OCI-LY7 (cell line): ENCODE data around the gene ZNF214. TPM values are rescaled to one million over a fixed set of nuclear protein-coding genes. Genes with fewer than 3 reads are reported as not detected.
"Not testable (repeated sequence)": the region's sequence is repeated elsewhere in the genome, so short reads cannot be mapped to it uniquely, and the experiment has no call there.

Experiments used
- BruUV-seq: library from RNA; stranded (reverse); fragments of 400-500 nt; replicated peaks from 2 replicates; lab custom pipeline; 2021; lab: Mats Ljungman, UMichigan
- CTCF ChIA-PET: fragments of 300-600 bp; sonication (Branson Sonifier 250); formaldehyde crosslinking; loops from one replicate; lab custom pipeline; 2022; ENCODE audit warnings: antibody characterized with exemption; ENCODE audit not compliant: unreplicated experiment; lab: Charles Lee
- POLR2A ChIA-PET: fragments of 300-600 bp; sonication (Branson Sonifier 250); formaldehyde crosslinking; loops from one replicate; lab custom pipeline; 2022; ENCODE audit warnings: antibody characterized with exemption; lab: Charles Lee
- DNase-seq: peaks from one replicate; pipeline ENCODE4 v3.0.0-alpha.2; 2015; ENCODE audit warnings: low spot score
- H2AFZ ChIP-seq: fragments of 200-600 bp; sonication (generic), shearing (Covaris generic); 2 replicates; pipeline ENCODE4 v1.6.1; 2014; ENCODE audit warnings: mild to moderate bottlenecking, antibody characterized with exemption, low read length, moderate library complexity
- H3K27ac ChIP-seq: fragments of 200-600 bp; sonication (generic); 2 replicates; pipeline ENCODE4 v1.5.1; 2014; ENCODE audit warnings: mixed run types, low read depth, mild to moderate bottlenecking, moderate library complexity, low read length, inconsistent platforms; ENCODE audit not compliant: poor library complexity, severe bottlenecking
- H3K36me3 ChIP-seq: fragments of 200-600 bp; sonication (generic); 2 replicates; pipeline ENCODE4 v1.6.1; 2014; ENCODE audit warnings: mild to moderate bottlenecking, antibody characterized with exemption, low read length, moderate library complexity, mixed read lengths; ENCODE audit not compliant: insufficient read depth
- H3K4me1 ChIP-seq: fragments of 200-600 bp; sonication (generic); 2 replicates; pipeline ENCODE4 v1.5.1; 2014; ENCODE audit warnings: mild to moderate bottlenecking, low read length; ENCODE audit not compliant: insufficient read depth, poor library complexity, severe bottlenecking
- H3K4me2 ChIP-seq: fragments of 200-600 bp; sonication (generic); 2 replicates; pipeline ENCODE4 v1.6.1; 2014; ENCODE audit warnings: mild to moderate bottlenecking, low read length
- H3K4me3 ChIP-seq: fragments of 200-600 bp; sonication (generic); 2 replicates; pipeline ENCODE4 v1.5.1; 2014; ENCODE audit warnings: mild to moderate bottlenecking, low read depth, low read length; ENCODE audit not compliant: poor library complexity, severe bottlenecking
- H3K79me2 ChIP-seq: fragments of 200-600 bp; sonication (generic); 2 replicates; pipeline ENCODE4 v1.6.1; 2016; ENCODE audit warnings: low read depth, mild to moderate bottlenecking, low read length, moderate library complexity, mixed read lengths; ENCODE audit not compliant: insufficient read depth
- H3K9me2 ChIP-seq: fragments of 200-600 bp; sonication (generic); 2 replicates; pipeline ENCODE4 v1.6.1; 2016; ENCODE audit warnings: mild to moderate bottlenecking, low read length, mixed read lengths; ENCODE audit not compliant: insufficient read depth
- H3K9me3 ChIP-seq: fragments of 200-600 bp; sonication (generic); 2 replicates; pipeline ENCODE4 v1.6.1; 2014; ENCODE audit warnings: mild to moderate bottlenecking, mixed run types, low read length, mixed read lengths
- H4K20me1 ChIP-seq: fragments of 200-600 bp; sonication (generic); 2 replicates; pipeline ENCODE4 v1.6.1; 2014; ENCODE audit warnings: mild to moderate bottlenecking, antibody characterized with exemption, low read length, moderate library complexity, mixed read lengths; ENCODE audit not compliant: insufficient read depth
- CTCF ChIP-seq: fragments of 200-600 bp; sonication (generic); conservative IDR thresholded peaks from 2 replicates; pipeline ENCODE4 v1.5.1; 2014; ENCODE audit warnings: mild to moderate bottlenecking, antibody characterized with exemption, low read length, moderate library complexity, mixed read lengths
- EZH2phosphoT487 ChIP-seq: fragments of 200-600 bp; sonication (generic); IDR thresholded peaks from 2 replicates; pipeline ENCODE4 v1.6.1; 2018; ENCODE audit warnings: low read depth, borderline replicate concordance, mild to moderate bottlenecking, mixed run types, antibody characterized with exemption, low read length, moderate library complexity, mixed read lengths
- intact Hi-C: fragments of 100-400 bp; cut with micrococcal nuclease; formaldehyde crosslinking; loops from one replicate; pipeline ENCODE4 v1.10.0; 2022; ENCODE audit not compliant: unreplicated experiment
- total RNA-seq, 2 experiments: library from RNA; depleted of rRNA in 1 of 2; stranded (reverse); fragments of >200 nt in 1 of 2; shearing (Covaris generic) in 1 of 2; gene quantifications; 2 replicates each; pipeline ENCODE4 v1.2.3, GENCODE V29; 2014 to 2022

Gene ZNF214
- total RNA-seq, 2 experiments from 2014 or later = not detected

GRCh38 chr11:6988506-6988905 lies 31.6 kb downstream of the ZNF214 start:
- BruUV-seq = no TSS peak
- no peak for DNase-seq
- POLR2A ChIA-PET = interaction anchor here (1.1 kb wide), 1 partner anchor 9 kb away, joined by 6 read pairs; no protein-coding TSS in a partner anchor
- H3K4me2 ChIP-seq = no peak overlapping the region
- no peak overlapping the region for H3K4me3 ChIP-seq
- no peak for TF ChIP-seq EZH2phosphoT487
- no peak for TF ChIP-seq CTCF
- H2AFZ ChIP-seq = no peak overlapping the region
- H3K9me3 ChIP-seq = no peaks in the 10 kb centered on the region
- intact Hi-C loops = no loop called here
- H3K36me3 ChIP-seq = peaks cover 90% of the 10 kb centered on the region
- CTCF ChIA-PET = no interaction called here
- H3K9me2 ChIP-seq = no peaks in the 10 kb centered on the region
- no peak overlapping the region for H3K27ac ChIP-seq
- peaks cover 11% of the 10 kb centered on the region for H3K4me1 ChIP-seq
- no peaks in the 10 kb centered on the region for H4K20me1 ChIP-seq
- no peaks in the 10 kb centered on the region for H3K79me2 ChIP-seq

- no peak for DNase-seq
- Histone ChIP-seq H3K36me3 (peaks cover 71% of the 10 kb centered on the region), H4K20me1 (no peaks in the 10 kb centered on the region), H2AFZ (no peak overlapping the region), H3K27ac (no peak overlapping the region), H3K4me2 (no peak overlapping the region), H3K79me2 (no peaks in the 10 kb centered on the region), H3K9me3 (no peaks in the 10 kb centered on the region), H3K4me3 (no peak overlapping the region), H3K9me2 (no peaks in the 10 kb centered on the region), H3K4me1 (peaks cover 8% of the 10 kb centered on the region)
- ChIA-PET CTCF (no interaction called here), POLR2A (no interaction called here)
- BruUV-seq = no TSS peak
- TF ChIP-seq CTCF (no peak), EZH2phosphoT487 (no peak)
- intact Hi-C loops = no loop called here
Observed at GRCh38 chr11:6986487-6986886, 33.7 kb downstream of the ZNF214 start.

GRCh38 chr11:6979365-6979764 lies 40.8 kb downstream of the ZNF214 start:
- H3K4me1 ChIP-seq = no peaks in the 10 kb centered on the region
- POLR2A ChIA-PET = interaction anchor here (0.6 to 1.4 kb wide), 4 partner anchors 8 to 1091 kb away, joined by 3 to 6 read pairs (median 4); no protein-coding TSS in a partner anchor
- no peak overlapping the region for H3K4me2 ChIP-seq
- H4K20me1 ChIP-seq = no peaks in the 10 kb centered on the region
- no peak for DNase-seq
- no peak overlapping the region for H2AFZ ChIP-seq
- CTCF ChIA-PET = no interaction called here
- H3K79me2 ChIP-seq = peaks cover 8% of the 10 kb centered on the region
- peaks cover 58% of the 10 kb centered on the region for H3K36me3 ChIP-seq
- H3K9me3 ChIP-seq = no peaks in the 10 kb centered on the region
- H3K27ac ChIP-seq = no peak overlapping the region
- H3K9me2 ChIP-seq = no peaks in the 10 kb centered on the region
- H3K4me3 ChIP-seq = no peak overlapping the region
- intact Hi-C loops = loop anchor here (1.0 kb wide), 1 partner anchor 10 kb away; no protein-coding TSS in a partner anchor
- no peak for TF ChIP-seq EZH2phosphoT487
- no peak for TF ChIP-seq CTCF
- no TSS peak for BruUV-seq

GRCh38 chr11:6969854-6970253 lies 50.3 kb downstream of the ZNF214 start:
- intact Hi-C loops, H2AFZ ChIP-seq, BruUV-seq, DNase-seq, H3K4me2 ChIP-seq, H3K27ac ChIP-seq, CTCF ChIA-PET, H3K4me3 ChIP-seq, H3K9me3 ChIP-seq, H3K4me1 ChIP-seq, H3K9me2 ChIP-seq, H4K20me1 ChIP-seq: not testable (repeated sequence)
- POLR2A ChIA-PET = interaction anchor here (1.0 to 1.4 kb wide), 6 partner anchors 10 to 37 kb away, joined by 3 to 8 read pairs (median 4); no protein-coding TSS in a partner anchor
- Histone ChIP-seq H3K79me2 (peaks cover 22% of the 10 kb centered on the region; the same call in 1 of the 2 replicates), H3K36me3 (peaks cover 78% of the 10 kb centered on the region)
